GM18870 (cell line): ENCODE data around the gene PRR33.
"Not testable (repeated sequence)": the region's sequence is repeated elsewhere in the genome, so short reads cannot be mapped to it uniquely, and the experiment has no call there.

ENCODE experiments used
- ATAC-seq: cut with Tn5 transposase; IDR thresholded peaks from one replicate; pipeline ENCODE4 v1.9.1; 2021; ENCODE audit warnings: moderate library complexity; ENCODE audit not compliant: unreplicated experiment

Gene PRR33

DNA sequence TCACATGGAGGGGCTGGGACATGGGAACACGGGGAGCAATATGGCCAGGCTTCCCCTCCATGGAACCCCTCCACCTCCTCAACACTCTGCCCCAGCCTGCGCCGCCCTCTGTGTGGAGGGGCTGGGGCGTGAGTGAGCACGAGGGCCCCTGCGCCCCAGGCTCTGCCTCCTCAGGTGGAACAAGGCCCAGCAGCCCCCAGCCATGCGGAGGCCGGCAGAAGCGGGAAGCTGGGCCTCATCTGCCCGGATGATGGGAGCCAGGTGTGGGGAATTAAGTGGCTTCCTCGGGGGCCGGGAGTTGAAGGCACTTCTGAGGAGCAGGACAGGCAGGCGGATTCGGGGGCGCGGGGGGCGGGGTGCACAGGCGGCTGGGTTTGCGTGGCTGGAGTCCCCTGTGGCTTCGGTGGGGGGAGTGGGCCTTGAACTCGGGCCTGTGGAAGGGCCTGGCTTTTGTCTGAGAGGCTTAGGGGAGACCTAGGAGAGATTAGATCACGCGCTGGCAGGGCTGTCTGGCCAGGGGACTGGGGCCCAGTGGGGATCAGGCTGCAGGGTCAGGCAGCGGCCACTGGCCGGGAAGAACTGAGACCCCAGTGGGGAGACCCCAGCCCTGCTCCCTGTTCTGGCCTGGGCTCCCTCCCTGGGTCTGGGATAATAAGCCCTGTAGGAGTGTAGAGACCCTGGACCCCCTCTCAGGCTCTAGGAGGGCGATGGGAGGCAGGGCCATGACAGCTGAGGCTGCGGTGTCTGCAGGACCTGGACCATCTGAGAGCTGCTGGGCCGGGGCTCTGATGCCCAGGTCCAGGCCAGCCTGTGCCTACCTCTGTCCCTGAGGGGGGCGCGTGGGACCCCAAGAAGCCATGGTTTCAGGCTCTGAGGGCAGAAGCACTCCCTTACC lies 13.3 kb downstream of the PRR33 start:
- ATAC-seq: no peak

DNA sequence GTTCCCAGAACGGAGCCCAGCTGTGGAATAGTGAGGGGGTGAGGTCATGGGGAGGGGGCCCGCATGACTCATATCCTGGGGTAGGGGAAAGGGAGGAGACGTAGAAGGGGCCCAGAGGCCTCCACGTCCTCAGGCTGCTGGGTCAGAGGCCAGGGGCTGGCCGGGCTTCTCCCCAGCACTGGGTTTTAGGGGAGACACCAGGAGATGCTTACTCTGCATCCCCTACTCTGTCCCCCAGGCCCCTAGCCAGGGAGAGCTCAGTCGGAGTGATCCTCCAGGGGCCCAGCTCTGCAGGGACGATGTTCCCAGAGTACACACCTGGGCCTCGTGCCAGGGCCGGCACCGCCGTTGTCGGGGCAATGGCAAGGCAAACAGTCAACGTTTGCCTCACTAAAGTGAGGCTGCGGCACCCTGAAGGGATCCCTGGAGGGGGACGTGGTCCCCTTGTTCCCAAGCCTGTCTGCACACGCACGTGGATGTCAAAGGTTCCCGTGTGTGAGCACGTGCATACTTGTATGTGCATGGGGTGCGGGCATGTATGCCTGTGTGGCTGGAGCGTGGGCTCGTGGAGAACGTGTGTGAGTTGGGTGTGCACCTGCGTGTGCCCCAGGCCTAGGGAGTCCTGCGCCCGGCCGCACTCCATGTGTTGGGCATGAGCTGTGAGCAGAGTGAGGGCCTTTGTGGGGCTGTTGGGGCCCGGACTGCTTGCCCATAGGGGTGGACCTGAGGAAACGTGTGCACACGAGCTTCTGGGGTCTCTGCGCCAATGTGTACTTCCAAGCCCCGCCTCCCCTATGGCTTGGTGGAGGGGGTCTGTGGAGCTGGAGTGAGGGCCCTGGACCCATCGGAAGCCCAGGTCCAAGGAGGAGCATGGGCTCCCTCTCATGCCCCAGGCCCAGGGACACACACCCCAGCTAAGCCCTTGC lies 14.2 kb downstream of the PRR33 start:
- no peak for ATAC-seq

DNA sequence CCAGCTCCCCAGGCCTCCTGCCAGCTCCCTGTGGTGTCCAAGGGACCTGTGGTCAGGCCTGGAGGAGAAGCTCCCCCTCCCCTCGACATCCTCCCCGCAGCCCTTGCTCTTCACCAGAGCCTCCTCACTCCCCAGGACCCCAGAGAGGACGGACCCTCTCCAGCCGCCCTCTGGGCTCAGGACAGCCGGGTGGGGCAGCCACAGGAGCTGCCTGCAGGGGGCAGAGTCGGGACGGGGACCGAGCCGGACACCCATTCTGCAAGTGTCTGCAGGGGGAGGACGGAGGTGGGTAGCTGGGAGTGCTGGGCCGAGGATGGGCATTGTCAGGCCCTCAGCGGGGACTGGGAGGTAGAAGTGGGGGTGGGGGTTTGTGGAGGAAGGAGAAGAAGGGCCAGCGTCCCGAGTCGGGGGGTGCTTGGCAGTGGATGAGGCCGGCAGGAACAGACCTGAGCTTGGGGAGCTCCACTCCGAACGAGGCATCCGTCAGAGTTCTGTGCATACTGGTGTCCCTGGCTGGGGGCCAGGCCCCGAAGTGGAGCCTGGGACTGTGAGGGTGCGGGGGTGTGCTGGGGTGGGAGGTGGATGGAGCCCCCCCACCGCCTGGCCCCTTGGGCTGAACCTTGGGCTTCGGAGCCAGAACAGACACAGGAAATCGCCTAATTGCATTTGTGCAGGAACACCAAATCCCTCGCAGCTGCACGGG lies 15.2 kb downstream of the PRR33 start:
- no peak for ATAC-seq

DNA sequence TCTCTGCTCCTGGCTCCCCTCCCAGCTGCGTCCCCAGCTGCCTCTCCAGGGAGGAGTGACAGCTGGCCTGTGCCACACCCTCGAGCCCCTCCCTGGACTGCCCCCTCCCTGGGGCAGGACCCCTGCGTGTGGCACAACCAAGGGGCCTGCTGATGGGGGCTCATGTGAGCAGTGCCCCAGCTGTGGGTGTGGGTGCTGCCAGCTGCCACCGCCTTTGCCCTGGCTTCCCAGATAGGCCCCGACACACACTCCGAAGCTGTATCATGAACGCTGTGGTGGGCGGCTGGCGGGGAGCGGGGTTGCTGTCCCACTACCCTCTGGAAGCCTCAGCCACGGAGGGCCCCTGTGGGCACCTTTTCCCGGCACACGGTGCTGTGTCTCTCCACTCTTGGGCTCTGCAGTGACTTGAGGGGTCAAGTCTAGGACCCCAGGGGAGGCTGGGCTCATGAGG lies 15.8 kb downstream of the PRR33 start:
- ATAC-seq: not testable (repeated sequence)

DNA sequence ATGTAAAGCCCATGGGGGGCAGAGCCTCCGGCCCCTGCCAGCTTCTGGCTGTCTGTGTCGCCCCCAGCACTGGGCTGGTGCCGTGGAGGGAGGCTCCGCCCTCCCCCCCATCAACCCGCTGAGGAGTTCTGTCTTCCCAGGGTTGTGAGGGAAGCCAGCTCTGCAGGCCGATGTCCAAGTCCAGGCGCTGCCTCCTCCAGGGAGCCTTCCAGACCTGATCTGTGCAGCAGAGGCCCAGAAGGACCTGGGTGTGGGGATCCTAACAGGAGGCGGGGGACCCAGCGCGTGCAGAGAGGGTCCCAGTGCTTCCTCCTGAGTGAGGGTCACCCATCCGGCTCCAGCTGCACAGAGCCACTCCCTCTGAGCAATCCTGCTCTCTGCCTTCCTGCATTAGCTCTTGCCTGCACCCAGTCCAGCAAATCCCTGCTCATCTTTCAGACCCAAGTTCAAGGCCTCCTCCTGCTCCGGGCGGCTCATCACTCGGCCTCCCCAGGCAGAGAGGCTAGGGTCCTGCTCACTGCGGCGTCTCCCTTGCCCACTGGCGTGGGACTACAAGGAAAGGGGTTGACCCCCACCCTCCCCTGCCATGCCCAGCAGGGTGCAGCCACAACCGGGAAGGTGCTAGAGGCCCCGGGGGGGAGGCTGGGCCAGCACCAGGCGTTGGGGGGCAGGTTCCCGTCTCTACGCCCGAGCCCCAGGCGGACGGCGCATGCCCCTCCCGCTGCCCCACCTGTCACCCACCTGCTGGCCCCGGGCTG lies 16.4 kb downstream of the PRR33 start:
- ATAC-seq: no peak

DNA sequence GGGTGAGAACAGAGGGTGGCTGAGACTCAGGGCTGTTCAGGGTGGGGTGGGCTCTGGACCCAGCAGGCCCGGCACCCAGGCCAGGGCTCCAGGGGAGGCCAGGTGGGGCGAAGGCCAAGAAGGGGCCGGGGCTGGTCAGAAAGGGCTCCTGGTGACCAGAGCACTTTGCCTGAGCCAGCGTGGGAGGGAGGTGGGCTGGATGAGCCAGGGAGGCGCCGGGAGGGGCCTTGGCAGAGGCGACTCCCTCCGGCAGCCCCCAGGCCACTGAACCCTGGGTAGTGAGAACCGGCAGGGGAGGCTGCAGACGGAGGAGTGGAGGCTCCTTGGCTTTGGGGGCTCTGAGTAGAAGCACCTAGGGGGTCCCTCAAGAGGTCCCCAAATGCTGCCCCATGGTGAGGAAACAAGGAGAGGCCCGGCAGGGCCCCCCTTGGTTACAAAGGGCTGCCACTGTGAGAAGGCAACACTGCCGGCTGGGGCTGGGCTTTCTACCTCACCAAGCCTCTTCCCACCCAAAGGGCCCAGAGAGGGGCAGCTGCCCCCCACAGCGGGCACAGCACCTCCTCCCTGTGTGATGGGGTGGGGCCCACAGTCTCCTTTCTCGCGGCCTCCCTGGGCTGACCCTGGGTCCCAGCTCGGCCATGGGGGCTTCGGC lies 17.1 kb downstream of the PRR33 start:
- not testable (repeated sequence) for ATAC-seq

DNA sequence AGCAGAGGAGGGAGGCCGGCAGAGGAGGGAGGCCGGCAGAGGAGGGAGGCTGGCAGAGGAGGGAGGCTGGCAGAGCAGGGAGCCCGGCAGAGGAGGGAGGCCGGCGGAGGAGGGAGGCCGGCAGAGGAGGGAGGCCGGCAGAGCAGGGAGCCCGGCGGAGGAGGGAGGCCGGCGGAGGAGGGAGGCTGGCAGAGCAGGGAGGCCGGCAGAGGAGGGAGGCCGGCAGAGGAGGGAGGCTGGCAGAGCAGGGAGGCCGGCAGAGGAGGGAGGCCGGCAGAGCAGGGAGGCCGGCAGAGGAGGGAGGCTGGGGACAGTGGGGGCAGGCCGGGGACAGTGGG lies 17.9 kb downstream of the PRR33 start:
- ATAC-seq: not testable (repeated sequence)

DNA sequence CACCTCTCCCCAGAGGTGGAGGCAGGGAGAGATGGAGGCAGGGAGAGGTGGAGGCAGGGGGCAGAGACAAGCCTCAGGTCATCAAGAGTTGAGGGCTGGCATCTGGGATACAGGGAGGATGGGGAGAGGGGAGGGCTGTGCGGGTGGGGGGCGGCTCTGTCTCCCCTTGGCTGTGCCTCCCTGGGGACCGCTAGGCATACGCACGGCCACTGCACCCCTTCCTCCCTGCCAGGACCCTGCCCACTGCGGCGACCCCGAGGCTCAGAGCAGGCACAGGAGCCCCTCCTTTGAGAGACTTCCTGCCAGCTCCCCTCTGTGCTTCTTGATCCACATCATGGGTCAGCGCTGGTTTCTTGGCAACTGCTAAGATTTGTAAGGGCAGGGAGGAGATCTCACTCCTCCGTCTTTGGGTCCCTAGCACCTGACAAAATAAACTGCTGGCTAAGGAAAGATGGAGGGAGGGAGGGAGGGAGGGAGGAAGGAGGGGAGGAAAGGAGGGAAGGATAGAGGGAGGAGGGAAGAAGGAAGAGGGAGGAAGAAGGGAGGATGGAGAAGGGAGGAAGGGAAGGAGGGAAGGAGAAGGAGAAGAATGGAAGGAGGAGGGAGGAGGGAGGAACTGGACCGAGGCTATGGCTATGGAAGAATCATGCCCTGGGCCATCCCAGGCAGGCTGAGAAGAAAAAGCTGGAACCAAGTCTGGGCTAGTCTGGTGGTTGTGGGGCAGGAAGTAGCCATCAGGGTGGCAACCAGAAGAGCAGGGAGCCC lies 18.5 kb downstream of the PRR33 start:
- ATAC-seq: no peak

DNA sequence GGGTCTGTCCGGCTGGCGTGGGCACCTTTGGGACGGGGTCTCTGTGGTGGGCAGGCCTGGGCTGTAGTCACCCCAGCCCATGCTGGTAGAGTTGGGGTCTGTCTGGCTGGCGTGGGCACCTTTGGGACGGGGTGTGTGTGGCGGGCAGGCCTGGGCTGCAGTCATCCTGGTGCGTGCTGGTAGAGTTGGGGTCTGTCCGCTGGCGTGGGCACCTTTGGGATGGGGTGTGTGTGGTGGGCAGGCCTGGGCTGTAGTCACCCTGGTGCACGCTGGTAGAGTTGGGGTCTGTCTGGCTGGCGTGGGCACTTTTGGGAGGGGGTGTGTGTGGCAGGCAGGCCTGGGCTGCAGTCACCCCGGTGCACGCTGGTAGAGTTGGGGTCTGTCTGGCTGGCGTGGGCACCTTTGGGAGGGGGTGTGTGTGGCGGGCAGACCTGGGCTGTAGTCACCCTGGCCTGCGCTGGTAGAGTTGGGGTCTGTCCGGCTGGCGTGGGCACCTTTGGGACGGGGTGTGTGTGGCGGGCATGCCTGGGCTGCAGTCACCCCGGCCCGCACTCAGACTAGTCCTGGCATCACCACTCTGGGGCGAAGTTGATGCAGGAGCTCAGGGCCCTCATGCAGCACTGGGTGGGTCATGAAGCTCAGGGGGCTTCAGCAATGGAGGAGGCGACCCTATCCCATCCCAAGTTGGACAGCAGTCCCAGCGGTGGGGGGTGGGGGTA lies 19.3 kb downstream of the PRR33 start:
- ATAC-seq: no peak

DNA sequence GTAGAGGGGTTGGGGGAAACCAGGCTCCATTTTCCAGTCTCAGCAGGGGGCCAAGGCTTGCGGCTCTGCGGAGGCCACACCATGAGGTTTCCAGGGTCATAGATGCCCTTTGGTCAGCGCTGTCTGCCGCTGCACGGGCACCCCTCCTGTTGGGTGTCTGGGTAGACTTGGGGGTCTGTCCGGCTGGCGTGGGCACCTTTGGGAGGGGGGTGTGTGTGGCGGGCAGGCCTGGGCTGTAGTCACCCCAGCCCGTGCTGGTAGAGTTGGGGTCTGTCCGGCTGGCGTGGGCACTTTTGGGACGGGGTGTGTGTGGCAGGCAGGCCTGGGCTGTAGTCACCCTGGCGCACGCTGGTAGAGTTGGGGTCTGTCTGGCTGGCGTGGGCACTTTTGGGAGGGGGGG lies 20.2 kb downstream of the PRR33 start:
- no peak for ATAC-seq

DNA sequence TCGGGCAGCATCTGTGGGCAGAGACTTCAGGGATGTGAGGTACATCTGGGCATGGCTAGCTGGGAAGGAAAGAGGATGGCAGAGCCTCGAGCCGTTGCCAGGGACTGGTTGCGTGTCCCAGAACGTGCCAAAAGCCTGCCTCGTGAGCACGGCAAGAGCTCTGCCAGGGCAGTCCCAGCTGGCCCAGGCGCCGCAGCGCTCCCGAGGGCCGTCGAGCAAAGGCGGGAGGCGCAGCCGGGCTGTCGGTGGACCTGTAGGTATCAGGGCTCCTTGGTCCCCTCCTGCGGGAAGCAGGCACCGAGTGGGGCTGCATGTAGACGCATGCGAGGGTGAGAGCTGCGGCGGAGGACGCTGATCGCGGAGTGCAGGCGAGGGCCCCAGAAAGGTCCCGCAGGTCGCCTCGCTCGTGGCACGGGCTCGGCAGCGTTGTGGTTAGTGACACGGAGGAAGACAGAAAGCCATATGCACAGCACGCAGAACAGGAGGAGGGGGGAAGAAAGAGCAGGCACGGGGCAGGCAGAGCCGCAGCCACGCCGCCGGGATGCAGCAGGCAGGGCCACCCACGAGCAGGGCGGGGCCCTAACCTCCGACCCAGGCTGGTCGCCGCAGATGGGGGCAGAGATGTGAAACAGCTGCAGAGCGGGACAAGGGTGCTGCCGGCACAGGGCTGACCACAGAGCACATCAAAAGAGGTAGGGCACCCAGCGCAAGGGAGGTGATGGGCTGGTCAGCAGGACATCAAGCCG lies 20.8 kb downstream of the PRR33 start:
- no peak for ATAC-seq

DNA sequence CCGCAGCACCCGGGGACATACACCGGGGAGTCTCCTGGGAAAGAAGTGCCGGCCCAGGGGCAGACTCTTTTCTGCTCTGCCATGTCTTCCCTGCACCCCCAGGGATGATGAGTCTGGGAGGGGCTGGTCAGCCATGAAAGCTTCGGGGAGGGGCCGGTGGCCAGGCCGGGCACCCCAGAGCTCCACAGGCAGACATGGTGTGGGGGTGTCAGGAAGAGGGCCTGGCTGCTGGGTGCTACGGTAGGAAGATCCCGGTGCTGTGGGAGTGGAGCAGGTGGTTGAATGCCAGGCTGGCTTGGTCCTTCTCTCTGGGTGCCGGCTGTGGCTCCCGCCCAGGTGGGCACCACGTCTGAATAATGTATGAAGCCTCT lies 21.4 kb downstream of the PRR33 start:
- no peak for ATAC-seq

DNA sequence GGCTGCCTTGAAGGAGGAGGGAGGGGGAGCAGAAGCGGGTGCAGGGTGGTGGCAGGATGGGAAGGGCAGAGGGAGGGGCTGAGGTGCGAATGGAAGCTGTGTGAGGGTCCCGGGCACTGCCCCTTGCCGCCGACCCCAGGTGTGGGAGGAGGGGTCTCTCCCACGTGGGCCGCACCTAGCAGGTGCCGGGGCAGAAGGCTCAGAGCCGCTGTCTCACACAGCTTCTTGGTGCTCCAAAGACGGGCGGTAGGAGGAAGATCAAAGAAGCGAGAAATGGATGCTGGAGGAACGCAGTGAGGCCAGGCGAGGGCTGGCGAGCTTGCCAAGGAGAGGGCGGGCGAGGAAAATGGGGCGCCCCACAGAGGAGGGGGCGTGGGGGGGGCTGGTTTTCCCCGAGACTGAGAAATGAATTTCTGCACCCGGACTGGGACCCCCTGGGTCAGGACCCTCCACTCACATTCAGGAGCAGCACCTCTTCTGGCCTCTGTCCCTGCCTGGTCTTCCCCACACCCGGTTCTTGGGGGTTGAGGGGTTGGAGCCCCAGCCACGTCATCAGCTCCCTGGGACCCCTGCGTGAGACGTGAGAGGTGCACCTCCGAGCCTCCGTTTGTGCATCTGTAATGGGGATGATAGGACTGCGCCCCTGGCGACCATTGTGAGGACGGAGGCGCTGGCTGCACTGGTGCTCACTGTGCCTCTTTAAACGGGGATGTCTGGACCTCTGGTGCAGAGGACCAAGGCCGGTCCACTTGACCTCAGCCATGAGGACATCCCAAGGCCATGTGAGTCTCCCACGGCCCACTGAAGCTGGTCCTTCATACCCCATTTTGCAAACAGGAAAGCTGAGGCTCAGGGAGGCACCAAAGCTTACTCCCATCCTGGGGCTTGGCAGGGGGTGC lies 22.0 kb downstream of the PRR33 start:
- ATAC-seq: no peak

DNA sequence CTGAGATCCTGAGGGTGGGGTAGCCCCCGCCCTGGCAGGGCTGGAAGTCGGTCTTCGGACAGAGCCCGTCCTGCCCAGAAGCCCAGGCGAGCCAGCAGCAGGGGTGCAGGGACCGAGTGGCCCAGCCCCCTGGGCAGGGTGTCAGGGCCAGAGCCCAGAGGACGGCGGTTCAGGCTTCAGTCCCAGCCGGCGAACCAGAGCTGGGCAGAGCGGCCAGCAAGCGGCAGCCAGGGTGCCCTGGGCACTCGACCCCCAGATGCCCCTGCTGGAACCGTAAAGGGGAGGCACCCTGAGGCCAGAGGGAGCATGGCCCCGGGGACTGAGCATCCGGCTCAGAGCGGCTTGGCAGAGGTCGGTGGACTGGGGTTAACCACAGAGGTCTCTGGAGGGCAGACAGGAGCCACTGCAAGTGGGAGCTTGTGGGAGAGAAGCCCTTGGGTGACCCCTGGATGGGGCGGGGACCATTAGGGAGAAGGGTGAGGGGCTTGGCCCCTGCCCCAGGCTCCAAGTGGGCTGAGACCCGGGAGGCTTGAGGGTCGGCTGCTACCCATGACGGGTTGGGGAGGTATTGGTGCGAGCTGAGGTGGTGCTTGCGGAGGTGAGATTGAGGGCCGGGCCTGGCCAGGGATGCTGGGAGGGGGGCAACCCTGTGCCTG lies 22.9 kb downstream of the PRR33 start:
- no peak for ATAC-seq

DNA sequence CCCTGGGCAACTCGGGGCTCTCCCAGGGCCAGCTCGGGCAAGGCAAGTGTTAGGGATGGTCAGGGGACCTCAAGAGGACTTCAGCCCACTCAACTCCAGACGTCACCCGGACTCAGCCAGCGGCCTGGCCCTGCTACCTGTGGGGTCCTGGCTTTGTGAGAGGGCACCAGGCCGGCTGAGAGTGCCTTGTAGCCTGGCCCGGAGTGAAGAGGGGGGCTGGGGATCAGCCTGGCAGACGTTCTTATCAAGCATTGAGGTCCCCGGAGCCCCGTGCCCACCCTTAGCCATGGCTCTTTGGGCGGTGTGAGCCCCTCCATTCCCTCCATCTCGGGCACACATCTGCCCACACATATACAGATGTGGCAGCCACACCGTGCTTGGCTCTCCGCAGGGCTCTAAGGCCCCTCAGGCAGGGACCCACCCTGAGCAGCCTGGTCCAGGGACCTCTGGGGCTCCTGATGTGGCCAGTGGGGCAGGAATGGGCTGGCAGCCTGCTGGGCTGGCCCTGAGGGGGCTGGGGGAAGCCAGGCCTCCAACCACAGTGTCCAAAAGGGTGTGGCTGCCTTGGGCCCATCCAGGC lies 23.5 kb downstream of the PRR33 start:
- no peak for ATAC-seq

DNA sequence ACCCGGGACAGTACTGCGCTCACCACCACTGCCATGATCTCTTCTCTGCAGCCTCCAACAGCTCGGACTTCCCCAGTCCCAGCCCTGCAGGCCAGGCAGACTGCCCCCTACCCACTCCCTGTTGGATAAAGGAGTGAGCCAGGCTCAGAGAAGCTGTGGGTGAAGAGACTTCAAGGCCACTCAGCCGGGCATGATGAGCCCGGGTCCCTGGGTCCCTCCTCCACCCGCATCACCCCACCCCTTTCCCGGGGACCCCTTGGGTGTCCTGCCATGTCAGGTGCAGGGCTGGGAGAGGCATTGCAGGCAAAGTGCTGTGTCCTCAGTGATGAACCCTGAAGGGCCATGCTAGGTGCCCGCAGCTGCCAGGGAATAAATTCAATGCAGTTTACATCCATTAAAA lies 24.3 kb downstream of the PRR33 start:
- ATAC-seq: no peak
